ENCODE measurements around the gene CNOT6.

DNA sequence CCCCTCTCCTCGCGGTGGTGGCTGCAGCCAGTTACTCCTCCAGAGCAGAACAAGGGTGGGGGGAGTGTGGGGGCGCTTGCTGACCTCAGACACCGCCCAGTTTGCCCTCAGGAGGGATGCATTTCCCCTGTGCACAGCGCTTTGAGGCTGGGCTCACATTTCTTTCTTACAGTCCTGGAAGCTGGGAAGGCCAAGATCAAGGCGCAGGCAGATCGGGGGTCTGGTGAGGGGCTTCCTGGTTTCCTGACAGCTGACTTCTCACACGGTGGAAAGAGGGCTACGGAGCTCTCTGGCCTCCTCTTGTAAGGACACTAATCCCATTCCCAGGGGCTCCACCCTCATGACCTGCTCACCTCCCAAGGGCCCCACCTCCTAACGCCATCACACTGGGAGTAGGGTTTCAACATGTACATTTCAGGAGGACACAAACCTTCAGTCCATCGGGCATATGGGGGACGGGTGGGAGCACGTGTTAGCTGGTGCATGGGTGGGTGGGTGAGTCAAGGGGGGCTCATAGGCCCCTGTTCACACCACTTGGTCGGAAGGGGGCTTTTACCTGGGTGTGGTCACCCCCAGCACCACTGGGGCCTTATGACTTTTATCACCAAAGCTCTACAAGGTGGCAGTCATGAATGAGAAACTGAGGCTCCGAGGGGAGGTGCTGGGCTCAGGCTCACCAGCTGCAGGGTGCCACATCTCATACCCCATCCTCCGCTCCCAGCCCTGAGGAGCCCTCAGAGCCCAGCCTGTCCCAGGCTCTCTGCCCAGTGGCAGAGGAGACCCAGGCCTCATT lies 104.8 kb downstream of the CNOT6 start:
- TF ChIP-seq, protein P1, sequence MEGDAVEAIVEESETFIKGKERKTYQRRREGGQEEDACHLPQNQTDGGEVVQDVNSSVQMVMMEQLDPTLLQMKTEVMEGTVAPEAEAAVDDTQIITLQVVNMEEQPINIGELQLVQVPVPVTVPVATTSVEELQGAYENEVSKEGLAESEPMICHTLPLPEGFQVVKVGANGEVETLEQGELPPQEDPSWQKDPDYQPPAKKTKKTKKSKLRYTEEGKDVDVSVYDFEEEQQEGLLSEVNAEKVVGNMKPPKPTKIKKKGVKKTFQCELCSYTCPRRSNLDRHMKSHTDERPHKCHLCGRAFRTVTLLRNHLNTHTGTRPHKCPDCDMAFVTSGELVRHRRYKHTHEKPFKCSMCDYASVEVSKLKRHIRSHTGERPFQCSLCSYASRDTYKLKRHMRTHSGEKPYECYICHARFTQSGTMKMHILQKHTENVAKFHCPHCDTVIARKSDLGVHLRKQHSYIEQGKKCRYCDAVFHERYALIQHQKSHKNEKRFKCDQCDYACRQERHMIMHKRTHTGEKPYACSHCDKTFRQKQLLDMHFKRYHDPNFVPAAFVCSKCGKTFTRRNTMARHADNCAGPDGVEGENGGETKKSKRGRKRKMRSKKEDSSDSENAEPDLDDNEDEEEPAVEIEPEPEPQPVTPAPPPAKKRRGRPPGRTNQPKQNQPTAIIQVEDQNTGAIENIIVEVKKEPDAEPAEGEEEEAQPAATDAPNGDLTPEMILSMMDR (conservative IDR thresholded peaks at IDR 0.05; ENCODE audit: low read depth, low read length) = no peak
- TF ChIP-seq EZH2phosphoT487 (IDR thresholded peaks at IDR 0.05; ENCODE audit: borderline replicate concordance, low read length) (no peak), EZH2 (IDR thresholded peaks at IDR 0.05; ENCODE audit: low read length, unreplicated experiment) (no peak)

Measured in PC-3 (cell line).